ENCODE results near the gene CRTC1.
A peak's percentile ranks its signal among the peaks of the same experiment; 100 is the strongest.

Gene CRTC1

GRCh38 chr19:18750295-18750970 lies 67.0 kb downstream of the CRTC1 start:
- no peak for DNase-seq

DNA sequence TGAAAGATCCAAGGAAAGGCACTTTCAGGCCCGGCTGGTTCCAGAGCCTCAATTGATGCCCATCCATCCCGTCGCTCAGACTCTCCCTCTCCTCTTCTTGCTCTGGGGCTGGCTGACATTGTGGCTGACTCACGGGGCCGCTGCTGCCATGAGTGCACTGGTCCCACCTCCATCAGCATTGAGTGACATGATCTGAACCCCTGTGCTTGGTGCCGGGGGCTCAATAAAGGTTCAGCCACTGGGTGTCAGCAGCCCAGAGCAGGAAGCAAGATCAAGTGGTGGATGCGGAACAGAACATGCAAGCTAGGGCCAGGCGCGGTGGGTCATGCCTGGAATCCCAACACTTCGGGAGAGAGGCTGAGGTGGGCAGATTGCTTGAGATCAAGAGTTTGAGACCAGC lies 68.1 kb downstream of the CRTC1 start:
- DNase-seq = no peak

GRCh38 chr19:18754501-18754900 lies 71.0 kb downstream of the CRTC1 start:
- DNase-seq = no peak

- no peak for DNase-seq
Observed at GRCh38 chr19:18756896-18757295, 73.4 kb downstream of the CRTC1 start.

DNA sequence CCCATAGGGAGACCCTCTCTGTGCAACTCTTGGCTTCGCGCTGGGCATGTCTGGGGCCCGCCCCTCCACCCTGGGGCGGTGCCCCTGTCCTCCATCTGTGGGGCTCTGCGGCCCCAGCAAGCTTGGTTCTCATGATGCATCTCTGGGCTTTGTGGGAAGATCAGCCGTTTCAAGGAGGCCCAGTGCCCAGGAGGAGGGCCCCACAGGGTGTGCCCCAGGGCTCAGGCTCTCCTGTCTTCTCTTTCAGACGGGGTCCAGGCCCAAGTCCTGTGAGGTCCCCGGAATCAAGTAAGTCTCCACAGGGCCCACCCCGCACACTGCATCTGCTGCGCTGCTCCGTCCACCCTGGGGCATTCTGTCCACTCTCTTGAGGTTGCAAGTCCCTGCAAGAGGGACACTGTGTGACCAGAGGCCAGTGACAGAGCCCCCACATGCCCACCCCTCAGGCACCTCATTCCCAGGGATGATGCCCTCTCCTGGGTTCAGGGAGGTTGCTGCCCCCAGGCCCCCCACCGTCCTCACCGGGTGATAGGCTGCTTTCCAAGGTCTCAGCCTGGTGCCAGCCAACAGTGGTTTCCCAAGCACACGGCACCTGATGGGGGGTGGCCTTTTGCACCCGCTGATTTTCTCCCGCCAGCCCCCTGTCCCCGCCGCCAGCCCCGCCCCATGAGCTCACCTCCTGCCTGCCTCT lies 76.0 kb downstream of the CRTC1 start:
- DNase-seq = no peak

GRCh38 chr19:18759995-18760426 lies 76.5 kb downstream of the CRTC1 start:
- DNase-seq = no peak

DNA sequence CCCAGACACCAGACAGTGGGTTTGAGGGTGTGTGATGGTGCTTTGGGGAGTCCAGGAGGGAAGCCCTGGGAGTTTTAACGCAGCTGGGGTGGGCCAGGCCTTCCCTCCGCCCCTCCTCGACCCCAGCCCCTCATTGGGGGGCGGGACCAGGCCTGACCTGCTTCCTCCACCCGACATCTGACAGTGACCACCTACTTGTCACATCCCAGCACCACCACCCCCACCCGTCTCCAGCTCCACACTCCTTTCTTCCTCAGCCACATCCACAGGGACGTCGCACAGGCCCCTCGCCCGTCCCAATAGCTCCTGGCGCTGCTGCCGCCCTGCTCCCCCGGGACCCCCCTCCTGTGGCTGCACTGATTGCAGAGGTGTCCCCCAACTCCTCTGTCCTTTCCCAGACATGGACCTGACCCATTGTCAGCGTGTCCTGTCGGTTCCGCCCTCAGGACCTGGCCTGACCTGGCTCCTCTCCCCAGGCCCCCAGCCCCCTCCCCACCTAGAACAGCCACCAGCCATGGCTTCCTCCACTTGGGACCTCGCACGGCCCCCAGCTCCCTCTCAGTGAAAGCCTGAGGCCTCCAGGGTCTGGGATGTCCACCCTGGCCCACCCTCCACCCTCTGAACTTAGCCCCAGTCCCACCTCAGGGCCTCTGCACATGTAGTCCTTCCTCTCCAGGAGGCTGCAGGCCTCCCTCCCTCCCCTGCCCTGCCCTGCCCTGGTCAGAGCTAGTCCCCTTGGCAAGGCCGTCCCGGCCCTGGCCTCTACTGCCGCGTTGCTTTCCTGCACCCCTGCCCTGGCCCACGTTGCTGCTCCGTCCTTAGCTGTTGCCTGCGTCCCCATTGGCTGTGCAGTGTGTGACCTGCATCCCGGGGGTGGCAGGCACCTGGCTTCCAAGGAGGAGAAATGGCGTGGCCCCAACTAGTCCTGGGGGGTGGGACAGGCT lies 77.2 kb downstream of the CRTC1 start:
- DNase-seq = no peak

GRCh38 chr19:18761531-18762110 lies 78.1 kb downstream of the CRTC1 start:
- DNase-seq = no peak

DNA sequence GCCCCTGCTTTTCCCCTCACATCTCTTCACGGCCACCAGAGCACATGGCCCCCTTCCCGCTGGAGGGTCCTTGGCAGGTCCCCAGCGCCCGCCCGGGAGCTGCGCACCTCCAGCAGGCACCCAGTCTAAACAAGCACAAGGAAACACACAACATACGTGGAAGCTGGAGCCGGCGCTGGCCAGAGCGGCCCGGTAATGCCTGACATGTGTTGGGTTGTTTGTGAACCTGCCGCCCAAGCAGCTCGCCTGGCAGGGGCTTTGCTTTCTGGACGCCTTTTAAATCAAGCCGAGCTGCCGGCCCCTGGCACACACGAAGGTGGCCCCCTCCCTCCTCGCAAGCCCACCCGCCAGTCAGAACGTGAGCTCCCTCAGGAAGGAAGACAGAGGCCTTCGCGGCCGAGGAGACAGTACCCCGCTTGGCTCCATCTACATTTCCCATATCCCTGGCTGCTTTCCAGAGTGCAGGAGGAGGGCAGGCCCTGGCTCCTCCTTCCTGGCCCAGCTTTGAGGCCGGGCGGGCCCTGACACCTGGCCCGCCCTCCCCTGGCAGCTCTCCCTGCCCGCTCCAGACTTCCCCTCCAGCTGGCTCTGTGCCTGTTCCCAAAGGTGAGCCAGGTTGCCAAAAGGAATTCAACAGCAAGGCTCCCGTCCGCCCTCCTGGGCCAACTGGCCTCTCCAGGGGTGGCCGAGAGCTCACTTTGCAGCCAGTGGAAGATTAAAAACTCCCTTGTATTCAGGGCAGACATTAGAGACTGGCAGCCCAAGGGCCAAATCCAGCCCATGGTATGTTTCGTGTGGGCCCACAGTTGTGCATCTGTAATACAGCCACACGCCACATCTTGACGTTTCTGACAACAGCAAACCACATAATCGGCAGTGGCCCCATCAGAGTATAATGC lies 78.9 kb downstream of the CRTC1 start:
- DNase-seq = peak; percentile 42

- no peak for DNase-seq
Observed at GRCh38 chr19:18763674-18764590, 80.5 kb downstream of the CRTC1 start.

- no peak for DNase-seq
Observed at GRCh38 chr19:18764591-18765051, 81.1 kb downstream of the CRTC1 start.

DNA sequence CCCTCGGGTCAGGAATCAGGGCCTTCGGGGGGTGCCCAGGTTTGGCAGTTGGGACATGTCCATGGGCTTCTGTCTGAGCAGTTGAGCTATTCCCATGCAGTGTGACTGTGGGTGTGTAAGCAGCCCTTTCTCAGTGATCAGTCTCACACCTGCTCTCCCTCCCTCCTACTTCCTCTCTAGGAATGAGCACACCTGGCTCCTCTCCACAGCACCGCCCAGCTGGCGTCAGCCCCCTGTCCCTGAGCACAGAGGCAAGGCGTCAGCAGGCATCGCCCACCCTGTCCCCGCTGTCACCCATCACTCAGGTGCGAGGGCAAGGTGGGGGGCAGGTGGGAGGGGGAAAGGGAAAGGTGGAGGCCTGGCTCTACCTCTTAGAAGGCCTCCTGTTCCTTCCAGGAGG lies 81.7 kb downstream of the CRTC1 start:
- DNase-seq = no peak

DNA sequence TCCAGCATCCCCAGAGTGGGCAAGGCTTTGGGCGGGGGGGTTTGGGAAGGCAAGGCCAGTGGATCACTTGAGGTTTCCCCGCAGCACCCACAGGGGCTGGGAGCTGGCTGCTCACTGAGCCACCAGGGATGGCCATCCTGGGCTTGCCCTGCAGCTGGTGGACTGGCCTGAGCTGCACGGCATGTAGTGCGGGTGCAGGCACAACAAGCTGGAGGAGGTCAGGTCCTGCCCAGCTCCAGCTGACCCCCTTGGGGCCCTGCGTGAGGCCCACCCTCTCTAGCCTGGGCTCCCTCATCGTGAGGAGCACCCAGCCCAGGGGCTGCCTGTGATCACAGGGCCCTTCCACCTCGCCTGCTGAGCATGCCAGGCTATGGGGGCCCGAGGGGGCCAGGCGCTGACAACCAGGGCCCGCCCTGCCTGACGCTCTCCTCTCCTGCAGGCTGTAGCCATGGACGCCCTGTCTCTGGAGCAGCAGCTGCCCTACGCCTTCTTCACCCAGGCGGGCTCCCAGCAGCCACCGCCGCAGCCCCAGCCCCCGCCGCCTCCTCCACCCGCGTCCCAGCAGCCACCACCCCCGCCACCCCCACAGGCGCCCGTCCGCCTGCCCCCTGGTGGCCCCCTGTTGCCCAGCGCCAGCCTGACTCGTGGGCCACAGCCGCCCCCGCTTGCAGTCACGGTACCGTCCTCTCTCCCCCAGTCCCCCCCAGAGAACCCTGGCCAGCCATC lies 84.7 kb downstream of the CRTC1 start:
- DNase-seq = no peak

DNA sequence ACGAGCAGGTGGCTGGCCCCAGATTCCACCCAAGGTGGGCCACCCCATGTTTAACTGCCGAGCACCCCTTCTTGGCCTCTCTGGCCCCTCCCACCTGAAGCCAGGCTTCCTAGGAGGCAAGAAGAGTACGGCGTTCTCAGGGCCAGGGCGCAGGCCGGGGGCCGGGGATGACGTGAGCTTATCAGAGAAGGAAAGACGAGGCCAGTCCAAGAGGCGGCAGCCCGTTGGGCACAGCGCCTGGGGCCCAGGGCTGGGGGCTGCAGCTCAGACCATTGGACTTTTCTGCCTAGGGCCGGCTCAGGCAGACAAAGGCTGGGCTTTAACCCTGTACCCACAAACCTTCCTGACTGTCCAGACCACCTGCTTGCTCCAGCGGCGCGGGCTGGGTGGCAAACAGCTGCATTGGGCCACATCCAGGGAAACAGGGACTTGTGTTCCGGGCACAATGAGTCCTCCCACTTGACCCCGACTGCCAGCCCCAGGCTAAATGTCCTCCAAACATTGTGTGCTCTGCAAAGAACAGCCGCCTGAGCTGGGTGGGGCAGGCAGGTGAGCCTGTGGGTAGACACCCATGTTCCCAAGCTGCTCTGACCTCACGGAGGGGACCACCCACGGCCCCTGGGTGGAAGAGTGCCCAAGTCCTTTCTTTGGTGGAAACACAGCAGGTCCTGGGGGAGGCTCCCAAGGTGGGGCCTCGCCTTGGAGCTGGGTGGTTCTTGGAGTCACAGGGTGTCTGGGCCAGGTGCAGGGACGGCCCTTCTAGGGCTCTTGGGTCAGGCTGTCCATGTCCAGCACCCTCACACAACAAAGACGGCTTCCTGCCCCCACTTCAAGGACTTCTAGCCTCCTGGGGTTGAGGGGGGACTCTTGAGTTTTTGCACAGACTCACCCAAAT lies 85.8 kb downstream of the CRTC1 start:
- DNase-seq = no peak

GRCh38 chr19:18769989-18770528 lies 86.6 kb downstream of the CRTC1 start:
- DNase-seq = no peak

GRCh38 chr19:18770663-18771327 lies 87.3 kb downstream of the CRTC1 start:
- DNase-seq = no peak

DNA sequence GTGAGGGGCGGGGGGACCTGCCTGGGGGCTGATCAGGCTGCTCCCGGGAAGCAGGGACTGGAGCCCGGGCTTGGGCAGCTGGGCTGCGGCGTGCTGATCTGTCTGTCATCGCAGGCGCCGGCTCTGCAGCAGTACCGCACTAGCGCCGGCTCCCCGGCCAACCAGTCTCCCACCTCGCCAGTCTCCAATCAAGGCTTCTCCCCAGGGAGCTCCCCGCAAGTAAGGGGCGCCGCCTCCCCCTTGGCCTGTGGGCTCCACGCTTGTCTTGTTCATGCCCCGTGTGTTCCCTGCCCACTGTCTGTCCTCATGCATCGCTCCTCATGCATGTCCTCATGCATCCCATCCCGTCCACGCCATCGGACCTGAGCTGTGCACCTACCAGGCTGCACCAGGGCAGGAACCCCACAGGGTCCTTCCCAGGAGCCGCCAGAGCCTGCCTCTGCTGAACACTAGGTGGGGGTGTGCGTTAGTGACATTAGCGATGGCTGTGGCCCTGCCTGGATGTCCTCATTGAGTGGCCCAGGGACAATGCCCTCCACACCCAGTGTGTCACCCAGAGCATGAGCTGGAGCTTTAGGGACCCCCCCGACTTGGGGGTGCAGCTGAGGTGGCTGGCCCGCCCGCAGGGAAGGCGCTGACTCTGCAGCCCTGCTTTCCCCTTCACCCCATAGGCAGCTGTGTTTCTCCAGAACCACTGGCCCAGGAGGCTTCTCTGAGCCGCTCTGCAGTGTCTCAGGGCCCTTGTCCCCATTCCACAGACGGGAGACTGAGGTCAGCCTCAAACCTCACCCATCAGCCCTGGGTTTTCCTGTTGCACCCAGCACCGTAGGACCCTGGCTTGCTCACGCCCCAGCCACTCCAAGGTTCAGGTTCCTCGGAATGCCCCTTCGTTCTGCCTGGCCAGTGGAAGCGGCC lies 88.1 kb downstream of the CRTC1 start:
- no peak for DNase-seq

Measured in NCI-H524 treated with DMSO at 0.1 percent for 48 hours (cell line).